HL-60/S4 (cell line): ENCODE results near the gene HTT.

Experiments used
- in situ Hi-C: fragments of 300-500 bp; cut with MboI; formaldehyde crosslinking; loops from 2 replicates; pipeline ENCODE4 v1.14.3; 2022; ENCODE audit warnings: low sequenced_read_pairs

The HTT gene

DNA sequence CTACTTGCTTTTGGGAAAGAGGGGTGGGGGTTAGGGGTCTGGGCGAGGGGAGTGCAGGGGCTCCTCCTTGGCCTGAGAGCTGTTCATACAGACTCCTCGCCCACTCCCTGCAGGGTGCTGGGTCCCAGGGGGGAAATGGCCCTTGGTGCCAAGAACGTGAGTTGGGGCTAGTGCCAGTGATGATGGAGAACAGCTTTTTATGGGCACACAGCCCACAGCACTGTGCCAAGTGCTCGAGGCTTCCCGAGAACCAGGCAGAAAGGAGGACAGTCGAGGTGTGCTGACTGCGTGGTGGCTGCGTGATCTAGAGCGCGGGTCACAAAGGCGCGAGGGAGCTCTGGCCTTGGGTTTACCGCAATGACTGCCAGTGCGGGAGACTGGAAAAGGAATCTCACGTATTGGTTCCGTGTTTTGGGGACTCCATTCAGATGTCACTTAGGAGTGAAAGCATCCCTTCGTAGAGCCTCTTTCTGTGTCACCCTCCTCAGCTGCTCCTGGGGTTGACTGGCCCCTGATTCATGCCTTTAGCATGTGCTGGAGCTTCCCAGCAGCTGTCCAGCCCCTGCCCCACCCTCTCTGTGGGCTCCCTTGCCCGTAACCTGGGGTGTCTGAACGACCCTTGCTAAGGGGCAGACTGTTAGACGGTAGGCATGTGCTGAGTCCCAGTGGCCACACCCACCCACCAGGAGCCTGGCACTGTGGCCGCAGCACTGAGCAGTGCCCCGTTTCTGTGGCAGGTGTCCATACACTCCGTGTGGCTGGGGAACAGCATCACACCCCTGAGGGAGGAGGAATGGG lies 153.6 kb downstream of the HTT start:
- in situ Hi-C loops = no loop called here

DNA sequence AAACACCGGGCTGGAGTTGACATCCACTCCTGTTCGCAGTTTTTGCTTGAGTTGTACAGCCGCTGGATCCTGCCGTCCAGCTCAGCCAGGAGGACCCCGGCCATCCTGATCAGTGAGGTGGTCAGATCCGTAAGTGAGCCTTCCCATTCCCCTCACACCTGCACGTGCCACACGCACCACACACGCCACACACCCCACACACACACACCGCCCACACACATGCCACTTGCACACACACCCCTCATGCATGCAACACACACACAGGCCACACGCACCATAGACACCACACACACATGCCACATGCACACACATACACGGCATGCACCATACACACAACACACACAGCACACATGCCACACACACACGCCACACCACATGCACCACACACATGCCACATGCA lies 154.4 kb downstream of the HTT start:
- in situ Hi-C loops = no loop called here

DNA sequence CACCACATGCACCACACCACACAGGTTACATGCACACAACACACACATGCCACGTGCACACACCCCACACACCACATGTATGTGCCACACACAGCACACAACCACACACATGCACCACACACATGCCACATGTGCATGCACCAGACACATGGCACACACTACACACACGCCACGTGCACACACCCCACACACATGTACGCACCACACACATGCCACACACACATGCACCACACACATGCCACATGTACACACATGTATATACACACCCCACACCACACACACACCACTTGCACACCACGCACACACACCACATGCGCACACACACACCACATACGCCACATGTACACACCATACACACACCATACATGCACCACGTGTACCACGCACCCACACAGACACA lies 154.8 kb downstream of the HTT start:
- in situ Hi-C loops = no loop called here

DNA sequence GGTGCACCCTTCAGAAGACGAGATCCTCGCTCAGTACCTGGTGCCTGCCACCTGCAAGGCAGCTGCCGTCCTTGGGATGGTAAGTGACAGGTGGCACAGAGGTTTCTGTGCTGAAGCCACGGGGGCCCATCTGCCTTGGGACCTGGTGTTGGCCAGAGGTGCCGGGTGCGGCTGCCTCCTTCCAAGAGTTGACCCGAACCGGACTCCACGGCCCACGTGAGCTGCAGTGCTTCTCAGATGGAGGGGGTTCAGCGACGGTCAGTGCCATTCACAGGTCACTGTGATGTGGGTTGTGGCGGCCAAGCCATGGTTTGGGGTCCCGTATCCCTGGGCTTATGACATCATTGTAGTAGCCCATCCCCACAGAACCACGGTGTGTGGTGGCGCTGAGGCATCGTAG lies 155.5 kb downstream of the HTT start:
- in situ Hi-C loops = no loop called here

DNA sequence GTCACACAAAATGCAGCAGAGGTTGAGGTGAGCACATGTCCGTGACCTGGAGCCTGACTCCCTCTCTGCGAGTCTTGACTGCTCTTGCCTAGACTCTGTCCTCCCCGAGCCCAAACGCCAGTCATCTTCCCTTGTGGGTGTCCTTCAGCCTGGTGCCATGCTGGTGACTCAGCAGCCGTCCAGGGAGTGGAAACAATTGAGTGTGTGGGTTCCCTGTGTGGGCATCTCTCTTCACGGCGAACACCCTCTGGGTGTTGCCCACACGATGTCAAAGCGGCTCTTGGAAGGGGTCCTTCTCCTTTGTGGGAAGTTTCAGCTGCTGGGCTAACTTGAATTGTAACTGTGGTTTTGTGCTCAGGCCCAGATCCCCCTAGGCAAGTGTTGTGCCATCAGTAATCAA lies 157.0 kb downstream of the HTT start:
- in situ Hi-C loops = no loop called here

DNA sequence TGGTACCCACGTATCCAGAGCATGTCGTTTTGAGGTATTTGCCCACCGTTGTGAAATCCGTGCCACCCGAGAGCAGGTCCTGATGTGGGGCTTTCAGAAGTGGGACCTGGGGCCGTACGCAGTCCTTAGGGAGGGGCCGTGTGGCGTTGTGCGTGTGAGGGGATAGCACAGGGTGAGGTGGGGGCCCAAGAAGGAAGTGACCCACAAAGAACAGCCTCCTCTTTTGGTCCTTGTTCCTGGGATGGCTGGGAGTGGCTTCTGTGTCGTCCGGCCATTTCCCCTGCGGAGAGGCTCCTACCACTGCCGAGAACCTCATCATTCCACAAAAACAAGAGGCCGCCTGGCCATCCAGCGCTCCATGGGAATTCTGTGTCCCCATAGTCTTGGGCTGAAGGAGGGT lies 157.5 kb downstream of the HTT start:
- in situ Hi-C loops = no loop called here

DNA sequence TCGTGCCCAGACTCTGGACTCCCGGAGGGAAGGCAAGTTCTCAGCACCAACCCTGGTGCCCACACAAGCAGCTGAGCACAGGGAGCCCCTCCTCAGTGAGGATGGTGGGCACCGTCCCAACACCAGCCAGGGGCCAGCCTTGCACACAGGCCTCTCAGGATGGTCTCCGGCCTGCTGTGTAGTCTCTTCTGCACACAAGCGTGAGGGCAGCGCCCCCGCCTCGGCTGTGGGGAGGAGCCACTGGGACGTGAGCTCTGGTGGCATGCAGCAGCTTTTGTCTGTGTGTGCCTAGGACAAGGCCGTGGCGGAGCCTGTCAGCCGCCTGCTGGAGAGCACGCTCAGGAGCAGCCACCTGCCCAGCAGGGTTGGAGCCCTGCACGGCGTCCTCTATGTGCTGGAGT lies 158.4 kb downstream of the HTT start:
- in situ Hi-C loops = no loop called here

DNA sequence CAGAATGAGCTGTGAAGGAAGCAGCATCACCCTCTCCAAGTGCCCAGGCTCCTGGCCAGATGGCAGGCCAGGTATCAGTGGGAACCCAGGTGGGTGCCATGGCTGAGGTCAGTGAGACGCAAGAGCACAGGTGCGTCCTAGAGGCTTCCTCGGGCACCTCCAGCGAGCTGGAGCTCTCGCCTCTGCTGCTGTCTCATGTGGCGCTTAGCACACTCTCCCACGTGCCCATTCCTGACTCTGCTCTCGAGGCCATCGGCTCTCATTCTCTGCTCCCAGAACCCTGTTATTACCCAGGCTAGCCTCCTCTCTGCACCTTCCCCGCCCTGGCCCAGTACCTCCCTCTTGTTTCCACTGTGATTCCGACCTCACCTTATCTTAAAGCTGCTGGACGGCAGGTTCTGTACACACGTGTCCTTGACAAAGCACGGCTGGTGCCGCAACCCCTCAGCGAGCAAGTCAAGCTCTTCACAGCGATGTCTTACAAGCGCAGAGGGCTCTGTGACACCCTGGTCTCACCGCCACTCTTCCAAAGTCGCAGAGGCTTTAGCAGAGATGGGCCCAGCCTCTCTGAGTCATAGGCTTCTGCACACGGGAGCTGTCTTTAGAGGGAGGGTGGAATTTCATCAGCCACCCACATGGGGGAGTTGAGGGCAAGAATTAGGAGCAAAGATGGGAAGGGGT lies 159.1 kb downstream of the HTT start:
- in situ Hi-C loops = no loop called here

DNA sequence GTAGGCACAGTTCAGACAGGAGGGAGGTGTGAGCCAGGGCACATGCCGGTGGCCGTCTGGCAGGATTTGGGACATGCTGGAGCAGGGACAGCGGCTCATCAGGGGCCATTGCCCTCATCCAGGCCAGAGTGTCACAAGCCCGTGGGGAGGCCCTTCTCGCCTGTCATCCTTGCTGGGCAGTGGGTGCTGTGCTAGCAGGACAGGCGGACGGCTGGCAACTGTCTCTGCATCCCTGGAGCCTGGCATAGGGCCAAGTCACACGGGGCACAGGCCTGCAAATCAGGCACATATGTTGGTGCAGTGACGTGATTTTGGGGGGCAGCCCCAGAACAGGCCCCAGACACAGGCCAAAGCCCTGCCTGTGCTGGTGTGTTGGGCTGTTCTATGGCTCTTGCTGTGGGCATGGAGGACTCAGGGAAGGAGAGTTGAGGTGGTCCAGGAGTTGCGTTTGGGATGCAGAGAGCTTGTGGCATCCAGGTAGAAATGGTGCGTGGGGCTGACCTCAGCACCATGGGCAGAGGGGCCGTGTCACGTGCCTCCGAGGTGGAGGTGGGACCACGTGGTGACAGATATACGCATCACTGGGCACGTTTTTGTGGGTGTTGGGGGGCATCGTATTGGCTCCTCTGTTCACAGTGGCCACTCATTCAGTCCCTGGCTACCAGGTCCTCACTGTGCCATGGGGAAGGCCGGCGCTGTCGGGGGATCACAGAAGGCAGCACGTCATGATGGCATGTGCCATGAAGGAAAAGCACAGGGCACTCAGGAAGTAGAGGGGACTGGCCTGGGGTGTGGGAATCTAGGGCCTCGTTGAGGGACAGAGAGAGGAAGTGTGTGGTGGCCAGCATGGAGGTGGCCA lies 159.9 kb downstream of the HTT start:
- in situ Hi-C loops = no loop called here

DNA sequence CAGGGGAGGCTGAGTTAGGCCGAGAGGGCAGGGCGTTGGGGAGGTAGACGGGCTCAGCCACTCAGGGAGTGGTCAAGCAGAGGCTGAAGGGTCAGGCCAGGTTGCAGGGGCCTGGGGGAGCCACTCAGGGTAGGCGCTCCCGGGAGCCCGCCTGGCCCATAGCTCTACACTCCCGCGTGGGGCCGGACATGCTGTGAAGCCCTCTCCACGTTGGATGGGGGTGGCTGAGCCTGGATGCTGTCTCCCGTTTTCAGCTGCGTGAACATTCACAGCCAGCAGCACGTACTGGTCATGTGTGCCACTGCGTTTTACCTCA lies 160.5 kb downstream of the HTT start:
- in situ Hi-C loops = no loop called here

DNA sequence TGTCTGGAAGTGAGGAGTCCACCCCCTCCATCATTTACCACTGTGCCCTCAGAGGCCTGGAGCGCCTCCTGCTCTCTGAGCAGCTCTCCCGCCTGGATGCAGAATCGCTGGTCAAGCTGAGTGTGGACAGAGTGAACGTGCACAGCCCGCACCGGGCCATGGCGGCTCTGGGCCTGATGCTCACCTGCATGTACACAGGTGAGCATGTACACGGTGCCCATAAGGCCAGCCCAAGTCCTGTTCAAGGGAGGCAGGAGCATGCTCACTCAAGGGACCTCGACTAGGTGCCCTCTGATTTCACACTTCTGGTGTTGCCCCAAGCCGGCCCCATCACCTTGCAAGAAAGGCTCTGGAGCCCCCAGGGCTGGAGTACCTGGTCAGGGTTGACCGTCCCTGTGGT lies 161.1 kb downstream of the HTT start:
- in situ Hi-C loops = no loop called here

DNA sequence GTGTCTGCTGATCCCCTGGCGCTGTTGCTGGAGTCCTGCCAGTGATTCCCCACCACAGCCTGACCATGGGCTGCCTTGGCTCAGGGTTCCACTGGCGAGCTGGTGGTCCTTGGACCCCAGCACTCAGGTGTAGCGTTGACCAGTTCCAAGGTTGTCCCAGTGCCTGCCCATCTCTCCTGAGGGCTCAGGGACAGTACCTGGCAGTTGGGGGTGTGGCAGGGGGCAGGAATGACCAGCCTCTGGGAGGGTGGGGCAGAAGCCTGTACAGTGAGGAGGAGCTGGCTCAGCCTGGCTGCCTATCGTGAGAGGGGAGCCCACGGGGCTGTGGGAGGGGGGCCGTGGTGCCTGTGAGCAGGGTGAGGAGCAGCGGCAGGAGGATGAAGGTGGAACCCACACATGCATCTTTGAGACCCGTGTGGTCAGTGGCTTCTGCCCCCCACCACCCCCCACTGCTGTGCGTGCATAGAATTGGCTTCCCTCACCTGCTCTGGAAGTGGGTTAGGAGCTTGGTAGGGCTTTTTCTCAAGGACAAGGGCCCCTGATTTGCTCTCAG lies 161.9 kb downstream of the HTT start:
- in situ Hi-C loops = no loop called here

DNA sequence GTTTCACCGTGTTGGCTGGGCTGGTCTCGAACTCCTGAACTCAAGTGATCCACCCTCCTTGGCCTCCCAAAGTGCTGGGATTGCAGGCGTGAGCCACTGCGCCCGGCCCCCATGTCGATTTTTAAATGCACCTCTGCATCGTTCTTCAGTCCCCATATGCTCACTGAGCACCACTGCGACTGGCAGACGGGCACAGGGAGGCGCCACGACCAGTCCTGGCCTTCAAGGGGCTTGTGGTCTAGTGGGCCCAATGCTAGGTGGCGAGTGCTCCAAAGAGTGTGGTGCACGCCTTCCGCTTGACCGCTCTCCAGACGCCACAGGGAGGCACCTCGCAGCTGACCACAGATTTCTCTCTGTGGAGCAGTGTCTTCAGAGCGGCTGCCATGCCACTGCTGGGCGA lies 162.8 kb downstream of the HTT start:
- in situ Hi-C loops = no loop called here

DNA sequence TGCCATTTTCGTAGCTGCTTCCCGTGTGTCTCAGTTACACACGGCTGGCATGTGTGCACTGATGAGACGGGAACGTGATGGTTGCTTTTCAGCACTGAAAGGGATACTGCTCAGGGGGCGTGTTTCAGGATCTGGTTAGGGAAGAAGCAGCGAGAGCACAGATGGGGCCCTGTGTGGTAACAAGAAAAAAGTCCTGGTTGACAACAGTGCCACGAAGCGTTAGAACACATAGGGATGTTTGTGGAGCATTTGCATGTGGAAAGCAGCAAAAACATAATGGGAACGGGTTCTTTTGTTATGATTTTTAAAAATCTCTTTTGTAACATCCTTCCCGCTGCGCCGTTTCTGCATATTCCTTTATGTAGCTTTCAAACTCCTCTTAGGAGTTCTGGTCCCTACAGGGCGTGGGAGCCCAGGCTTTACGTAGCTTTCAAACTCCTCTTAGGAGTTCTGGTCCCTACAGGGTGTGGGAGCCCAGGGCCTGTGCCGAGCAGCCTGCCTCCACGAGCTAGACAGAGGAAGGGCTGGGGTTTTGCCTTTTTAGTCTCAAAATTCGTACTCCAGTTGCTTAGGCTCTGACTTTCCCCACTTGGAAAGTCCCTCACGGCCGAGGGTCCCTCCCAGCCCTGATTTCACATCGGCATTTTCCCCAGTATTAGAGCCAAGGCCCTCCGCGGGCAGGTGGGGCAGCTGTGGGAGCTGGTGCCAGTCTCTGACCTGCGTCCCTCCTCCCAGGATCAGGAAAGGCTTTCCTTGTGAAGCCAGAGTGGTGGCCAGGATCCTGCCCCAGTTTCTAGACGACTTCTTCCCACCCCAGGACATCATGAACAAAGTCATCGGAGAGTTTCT lies 163.5 kb downstream of the HTT start:
- in situ Hi-C loops = no loop called here

DNA sequence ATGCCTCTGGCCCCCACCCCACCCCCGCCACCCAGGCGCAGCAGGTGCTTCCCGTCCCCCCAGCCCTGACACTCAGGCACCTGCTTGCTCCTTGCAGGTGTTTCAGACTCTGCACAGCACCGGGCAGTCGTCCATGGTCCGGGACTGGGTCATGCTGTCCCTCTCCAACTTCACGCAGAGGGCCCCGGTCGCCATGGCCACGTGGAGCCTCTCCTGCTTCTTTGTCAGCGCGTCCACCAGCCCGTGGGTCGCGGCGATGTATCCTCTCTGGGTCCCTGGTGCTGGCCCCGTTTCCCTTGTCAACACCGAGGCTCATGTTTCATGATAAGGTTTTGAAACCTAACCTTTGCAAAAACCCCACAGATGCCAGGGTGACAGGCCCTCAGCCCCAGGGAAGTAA lies 164.2 kb downstream of the HTT start:
- in situ Hi-C loops = no loop called here

DNA sequence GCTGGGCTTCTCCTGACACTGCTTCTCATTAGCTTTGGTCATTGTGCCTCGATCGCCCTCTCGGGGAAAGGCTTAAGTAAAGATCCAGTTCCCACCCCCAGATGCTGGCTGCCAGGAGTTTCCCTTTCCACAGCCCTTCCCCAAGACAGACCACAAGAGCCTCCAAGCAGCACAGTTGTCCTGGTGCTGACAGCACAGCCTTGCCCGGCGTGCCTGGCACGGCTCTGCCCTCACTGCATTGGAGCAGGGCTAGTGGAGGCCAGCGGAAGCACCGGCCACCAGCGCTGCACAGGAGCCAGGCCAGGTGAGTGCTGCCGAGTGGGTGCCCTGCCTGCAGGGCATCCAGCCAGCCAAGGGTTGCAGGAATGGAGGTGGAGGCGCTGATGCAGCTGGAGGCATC lies 164.8 kb downstream of the HTT start:
- in situ Hi-C loops = no loop called here

DNA sequence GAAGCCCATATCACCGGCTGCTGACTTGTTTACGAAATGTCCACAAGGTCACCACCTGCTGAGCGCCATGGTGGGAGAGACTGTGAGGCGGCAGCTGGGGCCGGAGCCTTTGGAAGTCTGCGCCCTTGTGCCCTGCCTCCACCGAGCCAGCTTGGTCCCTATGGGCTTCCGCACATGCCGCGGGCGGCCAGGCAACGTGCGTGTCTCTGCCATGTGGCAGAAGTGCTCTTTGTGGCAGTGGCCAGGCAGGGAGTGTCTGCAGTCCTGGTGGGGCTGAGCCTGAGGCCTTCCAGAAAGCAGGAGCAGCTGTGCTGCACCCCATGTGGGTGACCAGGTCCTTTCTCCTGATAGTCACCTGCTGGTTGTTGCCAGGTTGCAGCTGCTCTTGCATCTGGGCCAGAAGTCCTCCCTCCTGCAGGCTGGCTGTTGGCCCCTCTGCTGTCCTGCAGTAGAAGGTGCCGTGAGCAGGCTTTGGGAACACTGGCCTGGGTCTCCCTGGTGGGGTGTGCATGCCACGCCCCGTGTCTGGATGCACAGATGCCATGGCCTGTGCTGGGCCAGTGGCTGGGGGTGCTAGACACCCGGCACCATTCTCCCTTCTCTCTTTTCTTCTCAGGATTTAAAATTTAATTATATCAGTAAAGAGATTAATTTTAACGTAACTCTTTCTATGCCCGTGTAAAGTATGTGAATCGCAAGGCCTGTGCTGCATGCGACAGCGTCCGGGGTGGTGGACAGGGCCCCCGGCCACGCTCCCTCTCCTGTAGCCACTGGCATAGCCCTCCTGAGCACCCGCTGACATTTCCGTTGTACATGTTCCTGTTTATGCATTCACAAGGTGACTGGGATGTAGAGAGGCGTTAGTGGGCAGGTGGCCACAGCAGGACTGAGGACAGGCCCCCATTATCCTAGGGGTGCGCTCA lies 165.8 kb downstream of the HTT start:
- in situ Hi-C loops = no loop called here

DNA sequence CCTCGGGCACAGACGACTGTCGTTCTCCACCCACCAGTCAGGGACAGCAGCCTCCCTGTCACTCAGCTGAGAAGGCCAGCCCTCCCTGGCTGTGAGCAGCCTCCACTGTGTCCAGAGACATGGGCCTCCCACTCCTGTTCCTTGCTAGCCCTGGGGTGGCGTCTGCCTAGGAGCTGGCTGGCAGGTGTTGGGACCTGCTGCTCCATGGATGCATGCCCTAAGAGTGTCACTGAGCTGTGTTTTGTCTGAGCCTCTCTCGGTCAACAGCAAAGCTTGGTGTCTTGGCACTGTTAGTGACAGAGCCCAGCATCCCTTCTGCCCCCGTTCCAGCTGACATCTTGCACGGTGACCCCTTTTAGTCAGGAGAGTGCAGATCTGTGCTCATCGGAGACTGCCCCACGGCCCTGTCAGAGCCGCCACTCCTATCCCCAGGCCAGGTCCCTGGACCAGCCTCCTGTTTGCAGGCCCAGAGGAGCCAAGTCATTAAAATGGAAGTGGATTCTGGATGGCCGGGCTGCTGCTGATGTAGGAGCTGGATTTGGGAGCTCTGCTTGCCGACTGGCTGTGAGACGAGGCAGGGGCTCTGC lies 166.5 kb downstream of the HTT start:
- in situ Hi-C loops = no loop called here

DNA sequence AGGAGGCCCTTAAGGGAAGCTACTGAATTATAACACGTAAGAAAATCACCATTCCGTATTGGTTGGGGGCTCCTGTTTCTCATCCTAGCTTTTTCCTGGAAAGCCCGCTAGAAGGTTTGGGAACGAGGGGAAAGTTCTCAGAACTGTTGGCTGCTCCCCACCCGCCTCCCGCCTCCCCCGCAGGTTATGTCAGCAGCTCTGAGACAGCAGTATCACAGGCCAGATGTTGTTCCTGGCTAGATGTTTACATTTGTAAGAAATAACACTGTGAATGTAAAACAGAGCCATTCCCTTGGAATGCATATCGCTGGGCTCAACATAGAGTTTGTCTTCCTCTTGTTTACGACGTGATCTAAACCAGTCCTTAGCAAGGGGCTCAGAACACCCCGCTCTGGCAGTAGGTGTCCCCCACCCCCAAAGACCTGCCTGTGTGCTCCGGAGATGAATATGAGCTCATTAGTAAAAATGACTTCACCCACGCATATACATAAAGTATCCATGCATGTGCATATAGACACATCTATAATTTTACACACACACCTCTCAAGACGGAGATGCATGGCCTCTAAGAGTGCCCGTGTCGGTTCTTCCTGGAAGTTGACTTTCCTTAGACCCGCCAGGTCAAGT lies 167.5 kb downstream of the HTT start:
- in situ Hi-C loops = no loop called here
